IMR-90 (cell line): Measurements from ENCODE around the gene OPCML. TPM values are rescaled to one million over a fixed set of nuclear protein-coding genes. Genes with fewer than 3 reads are reported as not detected.

Experiments
- ATAC-seq: fragments of 200-7000 bp; cut with Tn5 transposase; 2 replicates; pipeline ENCODE4 v1.9.1; 2020; ENCODE audit warnings: low read depth, mild to moderate bottlenecking, moderate library complexity
- BruUV-seq: library from RNA; stranded (reverse); fragments of 400-500 nt; replicated peaks from 2 replicates; lab custom pipeline; 2021; lab: Mats Ljungman, UMichigan
- CTCF ChIA-PET: fragments of 300-600 bp; formaldehyde crosslinking; extraction: SDS; loops from one replicate; lab custom pipeline; 2021; ENCODE audit warnings: antibody characterized with exemption; lab: Yijun Ruan, JAX
- POLR2A ChIA-PET: fragments of 300-600 bp; sonication (Branson Sonifier 250); formaldehyde crosslinking; loops from one replicate; lab custom pipeline; 2022; ENCODE audit warnings: antibody characterized with exemption; ENCODE audit not compliant: unreplicated experiment; lab: Charles Lee
- DNase-seq: peaks from one replicate; pipeline ENCODE4 v3.0.0; 2013
- H2AFZ ChIP-seq: replicated peaks from 2 replicates; pipeline ENCODE3; 2013; ENCODE audit warnings: low read length, mild to moderate bottlenecking; ENCODE audit not compliant: poor library complexity
- H2AK5ac ChIP-seq: 2 replicates; pipeline ENCODE4 v1.6.1; 2013; ENCODE audit warnings: low read depth, low read length, inconsistent platforms
- H2AK9ac ChIP-seq: replicated peaks from 2 replicates; pipeline ENCODE3; 2013; ENCODE audit warnings: mild to moderate bottlenecking, low read depth, low read length, moderate library complexity; ENCODE audit not compliant: poor library complexity
- H2BK120ac ChIP-seq: 2 replicates; pipeline ENCODE4 v1.6.1; 2013; ENCODE audit warnings: low read depth, low read length, inconsistent platforms
- H2BK15ac ChIP-seq: 3 replicates; pipeline ENCODE4 v1.6.1; 2013; ENCODE audit warnings: low read depth, low read length, inconsistent platforms
- H2BK20ac ChIP-seq: 2 replicates; pipeline ENCODE4 v1.6.1; 2013; ENCODE audit warnings: low read depth, mild to moderate bottlenecking, inconsistent platforms, low read length, moderate library complexity
- H2BK5ac ChIP-seq: 2 replicates; pipeline ENCODE4 v1.6.1; 2013; ENCODE audit warnings: mild to moderate bottlenecking, low read depth, low read length, inconsistent platforms; ENCODE audit not compliant: poor library complexity, severe bottlenecking
- H3K14ac ChIP-seq: replicated peaks from 2 replicates; pipeline ENCODE4 v1.6.1; 2013; ENCODE audit warnings: low read depth, low read length, inconsistent platforms
- H3K18ac ChIP-seq: 2 replicates; pipeline ENCODE4 v1.6.1; 2013; ENCODE audit warnings: low read depth, low read length, control low read depth
- H3K23ac ChIP-seq: 2 replicates; pipeline ENCODE4 v1.6.1; 2013; ENCODE audit warnings: low read depth, low read length, inconsistent platforms
- H3K27ac ChIP-seq: 2 replicates; pipeline ENCODE4 v1.5.1; 2013; ENCODE audit warnings: mild to moderate bottlenecking, control low read depth, low read length; ENCODE audit not compliant: insufficient read depth
- H3K27me3 ChIP-seq: 2 replicates; pipeline ENCODE4 v1.6.1; 2013; ENCODE audit warnings: low read length; ENCODE audit not compliant: control insufficient read depth, insufficient read depth
- H3K36me3 ChIP-seq: 2 replicates; pipeline ENCODE4 v1.6.1; 2013; ENCODE audit warnings: low read length, mixed read lengths; ENCODE audit not compliant: control insufficient read depth, insufficient read depth
- H3K4ac ChIP-seq: 2 replicates; pipeline ENCODE4 v1.6.1; 2013; ENCODE audit warnings: low read depth, low read length, inconsistent platforms
- H3K4me1 ChIP-seq: 2 replicates; pipeline ENCODE4 v1.6.1; 2013; ENCODE audit warnings: low read length, mixed read lengths; ENCODE audit not compliant: control insufficient read depth, insufficient read depth
- H3K4me2 ChIP-seq: 2 replicates; pipeline ENCODE4 v1.6.1; 2013; ENCODE audit warnings: low read depth, mild to moderate bottlenecking, control low read depth, low read length, moderate library complexity
- H3K4me3 ChIP-seq: 2 replicates; pipeline ENCODE4 v1.5.1; 2013; ENCODE audit warnings: low read depth, mild to moderate bottlenecking, control low read depth, low read length, moderate library complexity; ENCODE audit not compliant: insufficient read depth
- H3K56ac ChIP-seq: 2 replicates; pipeline ENCODE4 v1.6.1; 2013; ENCODE audit warnings: low read length, inconsistent platforms; ENCODE audit not compliant: insufficient read depth; ENCODE audit errors: extremely low read depth
- H3K79me1 ChIP-seq, 2 experiments: 2 replicates each; pipeline ENCODE4 v1.6.1; 2013; ENCODE audit warnings: low read length in 2 of 2, inconsistent platforms in 1 of 2, low read depth in 1 of 2
- H3K9ac ChIP-seq: 2 replicates; pipeline ENCODE4 v1.6.1; 2013; ENCODE audit warnings: low read depth, low read length, control low read depth
- H3K9me1 ChIP-seq: 2 replicates; pipeline ENCODE4 v1.6.1; 2013; ENCODE audit warnings: low read length, inconsistent platforms; ENCODE audit not compliant: insufficient read depth
- H3K9me3 ChIP-seq: 2 replicates; pipeline ENCODE4 v1.6.1; 2013; ENCODE audit warnings: low read length; ENCODE audit not compliant: control insufficient read depth, insufficient read depth
- H4K20me1 ChIP-seq: 2 replicates; pipeline ENCODE4 v1.6.1; 2013; ENCODE audit warnings: low read length, inconsistent platforms; ENCODE audit not compliant: insufficient read depth
- H4K5ac ChIP-seq: 2 replicates; pipeline ENCODE4 v1.6.1; 2013; ENCODE audit warnings: mild to moderate bottlenecking, low read depth, low read length, control low read depth
- H4K8ac ChIP-seq, 2 experiments: 2 replicates each; pipeline ENCODE4 v1.6.1; 2013; ENCODE audit warnings: low read depth in 2 of 2, low read length in 2 of 2, control low read depth in 1 of 2, inconsistent platforms in 1 of 2
- H4K91ac ChIP-seq: 2 replicates; pipeline ENCODE4 v1.6.1; 2013; ENCODE audit warnings: low read depth, low read length, inconsistent platforms; ENCODE audit not compliant: insufficient read depth
- CEBPB ChIP-seq: IDR thresholded peaks from 2 replicates; pipeline ENCODE4 v1.6.1; 2012; ENCODE audit warnings: low read depth, low read length, improper control_type of control experiment
- MAFK ChIP-seq: IDR thresholded peaks from 2 replicates; pipeline ENCODE4 v1.6.1; 2012; ENCODE audit warnings: low read depth, low read length, improper control_type of control experiment
- MAZ ChIP-seq: IDR thresholded peaks from 2 replicates; pipeline ENCODE4 v1.6.1; 2012; ENCODE audit warnings: low read depth, mild to moderate bottlenecking, low read length, improper control_type of control experiment, moderate library complexity, borderline replicate concordance
- MXI1 ChIP-seq: IDR thresholded peaks from 2 replicates; pipeline ENCODE4 v1.6.1; 2012; ENCODE audit warnings: low read depth, mild to moderate bottlenecking, low read length, moderate library complexity, borderline replicate concordance
- POLR2A ChIP-seq: IDR thresholded peaks from 2 replicates; pipeline ENCODE4 v1.6.1; 2012; ENCODE audit warnings: mild to moderate bottlenecking, low read depth, low read length
- RAD21 ChIP-seq: IDR thresholded peaks from 2 replicates; pipeline ENCODE4 v1.6.1; 2012; ENCODE audit warnings: low read length, improper control_type of control experiment
- RFX5 ChIP-seq: IDR thresholded peaks from 2 replicates; pipeline ENCODE4 v1.8.0; 2012; ENCODE audit warnings: low read depth, mild to moderate bottlenecking, low read length, moderate library complexity
- WGBS, 2 experiments: methylation state at CpG; one replicate each; pipeline versions ENCODE4 v1.1.5 to v1.1.7; 2013; ENCODE audit warnings: missing lambda C conversion rate in 2 of 2; ENCODE audit not compliant: insufficient read length in 1 of 2; ENCODE audit errors: extremely low coverage in 2 of 2; 5-methylcytosine and 5-hydroxymethylcytosine counted together
- dilution Hi-C: fragments of 300-500 bp; cut with HindIII; formaldehyde crosslinking; loops from one replicate; pipeline ENCODE4 v1.14.3; 2018; ENCODE audit warnings: low sequenced_read_pairs; ENCODE audit not compliant: unreplicated experiment
- in situ Hi-C: fragments of 300-500 bp; cut with MboI; formaldehyde crosslinking; loops from 3 replicates; pipeline ENCODE4 v1.14.3; 2019; ENCODE audit warnings: low sequenced_read_pairs, inconsistent platforms, mixed read lengths
- intact Hi-C: fragments of 100-400 bp; cut with micrococcal nuclease; formaldehyde crosslinking; loops from 2 replicates; pipeline ENCODE4 v1.10.0; 2022
- polyA plus RNA-seq, 3 experiments: library from polyadenylated mRNA; depleted of rRNA; stranded (reverse); fragments of >200 nt; gene quantifications; 2 replicates each; pipeline ENCODE4 v1.2.3, GENCODE V29; 2012; ENCODE audit warnings: low replicate concordance in 1 of 3
- total RNA-seq: library from RNA; depleted of rRNA; stranded (reverse); fragments of >200 nt; gene quantifications from 2 replicates; pipeline ENCODE4 v1.2.3, GENCODE V29; 2012
- TF ChIP-seq, protein P1 (sequence below): conservative IDR thresholded peaks from 2 replicates; pipeline ENCODE4 v1.5.1; 2012; ENCODE audit warnings: mild to moderate bottlenecking, low read depth, low read length, improper control_type of control experiment
- TF ChIP-seq, protein P2 (sequence below): fragments of 150-350 bp; IDR thresholded peaks from 2 replicates; pipeline ENCODE4 v1.6.1; 2016; ENCODE audit warnings: low read depth, mild to moderate bottlenecking, low read length, moderate library complexity, borderline replicate concordance

OPCML gene
- total and polyA plus RNA-seq, 2 of the 4 experiments (the other 2 are of a cell fraction), result under 0.01 to 2.6 TPM

DNA sequence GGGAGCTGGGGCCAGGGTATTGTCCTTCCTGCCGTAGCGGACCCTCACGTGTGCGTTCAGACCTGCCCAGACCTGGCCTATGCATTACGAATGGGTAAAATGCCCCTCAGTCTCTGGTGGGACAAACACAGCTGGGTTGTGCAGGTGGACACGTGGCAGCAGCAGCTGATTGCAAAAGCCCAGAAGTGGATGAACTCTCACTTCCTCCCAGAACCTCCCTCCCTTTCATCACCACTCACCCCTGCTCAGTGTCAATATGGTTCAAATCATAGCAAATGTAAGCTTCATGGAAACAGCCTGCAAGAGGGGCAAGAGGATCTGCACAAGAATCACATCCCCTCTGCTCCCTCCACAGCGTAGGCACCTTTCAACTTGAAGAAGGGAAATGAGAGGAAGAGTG is 352.1 kb downstream of the OPCML start:
- Histone ChIP-seq H4K5ac (no peak overlapping the region), H3K4me1 (no peaks in the 10 kb centered on the region), H3K18ac (no peak overlapping the region), H2BK15ac (no peak overlapping the region), H3K23ac (no peak overlapping the region), H3K14ac (no peak overlapping the region), H3K4me2 (no peak overlapping the region), H3K9me3 (peaks cover 33% of the 10 kb centered on the region), H3K4ac (no peak overlapping the region), H2AK9ac (no peak overlapping the region), H3K9ac (no peak overlapping the region), H3K9me1 (no peaks in the 10 kb centered on the region), H2BK120ac (no peak overlapping the region), H3K36me3 (no peaks in the 10 kb centered on the region), H3K79me1 (no peaks in the 10 kb centered on the region), H3K4me3 (no peak overlapping the region), H3K56ac (no peak overlapping the region), H2BK20ac (no peak overlapping the region), H4K8ac (no peak overlapping the region), H4K20me1 (no peaks in the 10 kb centered on the region), H4K91ac (no peak overlapping the region), H3K27me3 (no peaks in the 10 kb centered on the region), H2BK5ac (no peak overlapping the region), H2AK5ac (no peak overlapping the region), H2AFZ (no peak overlapping the region), H3K27ac (no peak overlapping the region)
- ChIA-PET CTCF (no interaction called here), POLR2A (no interaction called here)
- TF ChIP-seq MAFK (no peak), RFX5 (no peak), MXI1 (no peak), POLR2A (no peak), MAZ (no peak), CEBPB (no peak), RAD21 (no peak)
- TF ChIP-seq, protein P1, sequence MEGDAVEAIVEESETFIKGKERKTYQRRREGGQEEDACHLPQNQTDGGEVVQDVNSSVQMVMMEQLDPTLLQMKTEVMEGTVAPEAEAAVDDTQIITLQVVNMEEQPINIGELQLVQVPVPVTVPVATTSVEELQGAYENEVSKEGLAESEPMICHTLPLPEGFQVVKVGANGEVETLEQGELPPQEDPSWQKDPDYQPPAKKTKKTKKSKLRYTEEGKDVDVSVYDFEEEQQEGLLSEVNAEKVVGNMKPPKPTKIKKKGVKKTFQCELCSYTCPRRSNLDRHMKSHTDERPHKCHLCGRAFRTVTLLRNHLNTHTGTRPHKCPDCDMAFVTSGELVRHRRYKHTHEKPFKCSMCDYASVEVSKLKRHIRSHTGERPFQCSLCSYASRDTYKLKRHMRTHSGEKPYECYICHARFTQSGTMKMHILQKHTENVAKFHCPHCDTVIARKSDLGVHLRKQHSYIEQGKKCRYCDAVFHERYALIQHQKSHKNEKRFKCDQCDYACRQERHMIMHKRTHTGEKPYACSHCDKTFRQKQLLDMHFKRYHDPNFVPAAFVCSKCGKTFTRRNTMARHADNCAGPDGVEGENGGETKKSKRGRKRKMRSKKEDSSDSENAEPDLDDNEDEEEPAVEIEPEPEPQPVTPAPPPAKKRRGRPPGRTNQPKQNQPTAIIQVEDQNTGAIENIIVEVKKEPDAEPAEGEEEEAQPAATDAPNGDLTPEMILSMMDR, result no peak
- TF ChIP-seq, protein P2, sequence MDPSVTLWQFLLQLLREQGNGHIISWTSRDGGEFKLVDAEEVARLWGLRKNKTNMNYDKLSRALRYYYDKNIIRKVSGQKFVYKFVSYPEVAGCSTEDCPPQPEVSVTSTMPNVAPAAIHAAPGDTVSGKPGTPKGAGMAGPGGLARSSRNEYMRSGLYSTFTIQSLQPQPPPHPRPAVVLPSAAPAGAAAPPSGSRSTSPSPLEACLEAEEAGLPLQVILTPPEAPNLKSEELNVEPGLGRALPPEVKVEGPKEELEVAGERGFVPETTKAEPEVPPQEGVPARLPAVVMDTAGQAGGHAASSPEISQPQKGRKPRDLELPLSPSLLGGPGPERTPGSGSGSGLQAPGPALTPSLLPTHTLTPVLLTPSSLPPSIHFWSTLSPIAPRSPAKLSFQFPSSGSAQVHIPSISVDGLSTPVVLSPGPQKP, result no peak
- WGBS, 2 experiments, result no CpG with 5 or more reads among the region's 7 CpGs
- no peak for ATAC-seq
- dilution Hi-C loops (no loop called here), in situ Hi-C loops (no loop called here), intact Hi-C loops (no loop called here)
- BruUV-seq, result no TSS peak
- DNase-seq, result no peak
